Activated CD4-positive, alpha-beta T cell treated with anti-CD3 and anti-CD28 coated beads, Interleukin-10, Interleukin-2, amounts not matched to agents 100 ng/mL and 50 ng/mL, durations not matched to agents 16 hours and 8 hours (primary cell): ENCODE results near the gene EML1.

Experiments
- DNase-seq: peaks from one replicate; pipeline ENCODE4 v3.0.0-alpha.2; 2020

EML1 gene

GRCh38 chr14:99971941-99972747 lies 178.9 kb downstream of the EML1 start:
- DNase-seq: peak; percentile 18

- DNase-seq: no peak
Measured at GRCh38 chr14:99972748-99973466, 179.7 kb downstream of the EML1 start.

DNA sequence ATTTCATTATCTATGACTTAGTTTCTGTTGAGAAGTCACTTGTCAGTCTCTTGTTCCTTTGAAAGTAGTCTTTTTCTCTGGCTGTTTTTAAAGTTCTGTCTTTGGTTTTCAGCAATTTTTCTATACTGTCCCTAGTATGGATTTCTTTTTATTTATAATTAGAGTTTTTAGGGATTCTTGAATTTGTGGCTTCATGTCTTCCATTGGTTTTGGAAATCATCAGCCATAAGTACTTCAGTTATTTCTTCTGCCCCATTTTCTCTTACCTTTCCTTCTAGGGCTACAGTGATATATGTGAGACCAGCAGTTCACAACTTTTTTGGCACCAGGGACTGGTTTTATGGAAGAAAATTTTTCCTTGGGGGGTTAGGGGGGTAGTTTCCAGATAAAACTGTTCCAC lies 182.0 kb downstream of the EML1 start:
- DNase-seq: no peak

DNA sequence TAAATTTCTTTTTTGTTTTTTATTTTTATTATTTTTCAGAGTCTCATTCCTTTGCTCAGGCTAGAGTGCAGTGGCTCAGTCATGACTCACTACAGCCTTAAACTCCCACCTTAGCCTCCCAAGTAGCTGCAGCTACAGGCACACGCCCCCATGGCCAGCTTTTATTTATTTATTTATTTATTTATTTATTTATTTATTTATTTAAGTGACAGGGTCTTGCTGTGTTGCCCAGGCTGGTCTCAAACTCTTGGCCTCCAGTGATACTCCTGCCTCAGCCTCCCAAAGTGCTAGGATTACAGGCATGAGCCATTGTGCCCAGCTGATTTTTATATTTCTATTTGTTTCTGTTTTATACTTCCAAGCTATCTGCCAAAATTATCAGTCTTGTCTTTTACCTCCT lies 182.8 kb downstream of the EML1 start:
- DNase-seq: no peak

DNA sequence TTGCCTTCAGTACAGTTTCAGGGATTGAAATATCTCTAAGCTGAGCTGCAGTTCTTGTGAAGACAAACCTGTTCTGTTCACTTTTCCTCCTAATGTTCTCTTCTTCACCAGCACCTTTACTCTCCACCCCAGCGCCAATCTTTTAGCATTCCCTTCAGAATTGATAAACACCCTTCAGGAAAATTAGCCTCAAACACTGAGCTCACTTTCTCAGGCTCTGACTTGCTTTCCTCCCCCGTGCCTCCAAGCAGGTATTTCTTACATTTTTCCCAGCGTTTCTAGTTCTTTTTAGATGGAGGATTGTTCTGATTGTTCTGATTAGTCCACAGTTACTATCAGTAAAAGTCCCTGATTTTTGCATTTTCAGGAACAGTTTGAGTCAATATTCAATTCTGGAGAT lies 183.5 kb downstream of the EML1 start:
- no peak for DNase-seq

DNA sequence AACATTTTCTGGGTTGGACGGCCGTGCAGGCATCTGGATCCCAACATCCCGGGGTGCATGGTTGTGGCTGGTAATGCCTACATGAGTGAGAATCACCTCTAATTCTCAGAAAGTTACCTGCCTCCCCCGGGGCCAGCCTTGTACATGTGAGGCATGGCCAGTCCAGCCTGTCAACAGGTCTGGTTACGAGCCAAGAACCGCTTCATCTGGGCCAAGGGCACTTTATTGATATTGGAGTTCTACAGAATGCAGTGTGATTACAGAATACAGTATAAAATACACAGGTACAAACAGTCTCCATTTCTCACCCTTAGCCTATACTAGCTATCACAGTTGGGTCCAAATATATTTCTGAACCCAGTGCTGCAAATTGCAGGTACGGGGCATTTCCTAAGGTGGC lies 187.1 kb downstream of the EML1 start:
- DNase-seq: no peak

DNA sequence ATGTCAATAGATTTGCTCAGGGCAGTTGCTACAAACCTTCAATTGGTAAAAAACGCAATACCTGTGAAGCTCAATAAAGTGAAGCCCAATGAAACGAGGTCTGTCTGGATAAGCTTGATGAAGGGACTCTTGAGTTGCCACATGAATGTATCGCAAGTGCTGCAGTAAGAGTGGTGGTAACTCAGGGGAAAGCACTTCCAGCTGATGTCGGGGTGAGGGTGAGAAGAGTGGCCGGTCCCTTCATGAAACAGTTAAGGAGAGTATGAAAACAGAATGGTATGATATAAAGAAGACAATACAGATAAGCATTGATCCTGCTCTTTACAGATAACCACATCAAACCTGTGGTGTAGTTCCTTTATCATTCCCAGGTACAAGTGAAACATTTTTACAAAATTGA lies 188.6 kb downstream of the EML1 start:
- DNase-seq: no peak

DNA sequence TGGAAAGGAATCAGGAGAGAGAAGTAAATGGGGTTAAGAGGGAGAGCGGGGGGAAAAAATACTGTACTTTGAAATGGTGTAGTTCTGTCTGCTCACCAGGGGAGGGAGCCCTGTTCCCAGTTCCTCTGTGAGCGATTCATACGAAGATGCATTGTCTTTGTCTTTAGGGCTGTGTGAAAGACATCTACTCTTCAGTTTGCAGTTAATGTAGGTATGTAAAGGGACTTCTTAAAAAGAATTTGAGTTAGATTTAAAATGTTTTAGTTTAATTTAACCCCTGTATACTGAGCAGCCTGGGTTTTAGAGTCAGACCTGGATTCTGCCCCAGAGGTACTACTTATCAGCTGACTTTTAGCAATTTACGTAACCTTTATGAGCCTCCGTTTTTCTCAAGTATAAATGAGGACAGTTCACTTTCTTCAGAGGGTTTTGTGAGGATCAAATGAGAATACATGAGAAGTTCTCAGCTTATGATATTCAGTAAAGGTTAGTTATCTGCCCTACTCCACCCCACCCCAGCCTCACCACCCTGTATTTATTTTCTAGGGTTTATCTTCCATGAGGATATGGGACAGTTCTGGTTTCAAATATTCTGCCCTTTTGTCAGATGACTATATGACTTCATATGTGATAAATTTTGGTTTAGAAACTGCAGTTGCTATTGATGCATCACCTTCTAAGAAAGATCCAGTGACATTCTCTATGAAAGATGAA lies 189.5 kb downstream of the EML1 start:
- peak; percentile 73 for DNase-seq

- DNase-seq: no peak
Measured at GRCh38 chr14:99983251-99984015, 190.2 kb downstream of the EML1 start.

DNA sequence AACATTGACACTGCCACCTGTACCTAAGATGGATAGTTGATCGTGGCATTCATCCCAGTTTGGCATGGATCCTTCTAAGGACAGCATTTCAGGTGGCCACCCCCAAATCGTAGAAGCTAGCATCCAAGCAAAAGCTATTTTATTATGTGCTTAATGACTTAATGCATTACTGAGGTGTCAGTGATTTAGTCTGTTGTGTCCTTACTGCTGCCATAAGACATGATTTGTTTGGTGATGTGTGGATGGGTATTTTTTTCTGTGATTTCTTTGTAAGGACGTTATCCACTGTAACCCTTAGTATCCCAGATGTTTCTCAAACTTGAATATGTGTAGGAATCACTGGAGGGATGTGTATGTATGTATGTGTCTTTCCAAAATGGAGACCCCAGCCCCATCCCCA lies 190.8 kb downstream of the EML1 start:
- no peak for DNase-seq

GRCh38 chr14:99986396-99986795 lies 193.2 kb downstream of the EML1 start:
- DNase-seq: no peak

GRCh38 chr14:99989032-99989431 lies 195.8 kb downstream of the EML1 start:
- no peak for DNase-seq

DNA sequence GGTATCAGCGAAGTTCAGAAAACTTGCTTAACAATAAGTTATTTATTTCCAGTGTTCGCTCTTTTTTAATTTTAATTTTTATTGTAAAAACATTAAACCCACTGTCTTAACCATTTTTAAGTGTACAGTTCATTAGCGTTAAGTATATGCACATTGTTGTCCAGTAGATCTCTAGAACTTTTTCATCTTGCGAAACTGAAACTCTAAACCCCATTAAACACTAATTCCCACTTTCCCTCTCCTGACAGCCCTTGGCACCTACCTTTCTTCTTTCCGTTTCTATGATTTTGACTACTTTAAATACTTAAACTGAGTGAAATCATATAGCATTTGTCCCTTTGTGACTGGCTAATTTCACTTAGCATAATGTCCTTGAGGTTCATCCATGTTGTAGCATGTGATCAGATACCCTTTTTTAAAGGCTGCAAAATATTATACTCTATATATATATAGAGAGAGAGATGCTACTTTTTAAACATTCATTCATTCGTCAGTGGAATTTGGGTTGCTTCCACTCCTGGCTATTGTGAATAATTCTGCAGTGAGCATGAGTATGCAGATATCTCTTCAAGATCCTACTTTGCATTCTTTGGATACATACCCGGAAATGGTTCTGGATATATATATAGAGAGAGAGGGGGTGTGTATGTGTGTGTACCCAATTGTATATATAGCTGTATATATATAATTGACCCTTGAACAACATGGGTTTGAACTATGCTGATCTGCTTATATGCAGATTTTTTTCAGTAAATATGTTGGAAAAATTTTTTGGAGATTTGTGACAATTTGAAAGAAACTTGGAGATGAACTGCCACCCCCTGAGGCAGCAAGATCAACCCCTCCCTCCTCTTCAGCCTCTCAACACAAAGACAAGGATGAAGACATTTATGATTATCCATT lies 197.3 kb downstream of the EML1 start:
- DNase-seq: no peak

GRCh38 chr14:99991331-99991730 lies 198.1 kb downstream of the EML1 start:
- no peak for DNase-seq
